ENCODE data around the gene VSIG2.

- no peak for TF ChIP-seq CTCF (IDR thresholded peaks at IDR 0.05; ENCODE audit: insufficient read depth, low read length)
- TF ChIP-seq, protein P1, sequence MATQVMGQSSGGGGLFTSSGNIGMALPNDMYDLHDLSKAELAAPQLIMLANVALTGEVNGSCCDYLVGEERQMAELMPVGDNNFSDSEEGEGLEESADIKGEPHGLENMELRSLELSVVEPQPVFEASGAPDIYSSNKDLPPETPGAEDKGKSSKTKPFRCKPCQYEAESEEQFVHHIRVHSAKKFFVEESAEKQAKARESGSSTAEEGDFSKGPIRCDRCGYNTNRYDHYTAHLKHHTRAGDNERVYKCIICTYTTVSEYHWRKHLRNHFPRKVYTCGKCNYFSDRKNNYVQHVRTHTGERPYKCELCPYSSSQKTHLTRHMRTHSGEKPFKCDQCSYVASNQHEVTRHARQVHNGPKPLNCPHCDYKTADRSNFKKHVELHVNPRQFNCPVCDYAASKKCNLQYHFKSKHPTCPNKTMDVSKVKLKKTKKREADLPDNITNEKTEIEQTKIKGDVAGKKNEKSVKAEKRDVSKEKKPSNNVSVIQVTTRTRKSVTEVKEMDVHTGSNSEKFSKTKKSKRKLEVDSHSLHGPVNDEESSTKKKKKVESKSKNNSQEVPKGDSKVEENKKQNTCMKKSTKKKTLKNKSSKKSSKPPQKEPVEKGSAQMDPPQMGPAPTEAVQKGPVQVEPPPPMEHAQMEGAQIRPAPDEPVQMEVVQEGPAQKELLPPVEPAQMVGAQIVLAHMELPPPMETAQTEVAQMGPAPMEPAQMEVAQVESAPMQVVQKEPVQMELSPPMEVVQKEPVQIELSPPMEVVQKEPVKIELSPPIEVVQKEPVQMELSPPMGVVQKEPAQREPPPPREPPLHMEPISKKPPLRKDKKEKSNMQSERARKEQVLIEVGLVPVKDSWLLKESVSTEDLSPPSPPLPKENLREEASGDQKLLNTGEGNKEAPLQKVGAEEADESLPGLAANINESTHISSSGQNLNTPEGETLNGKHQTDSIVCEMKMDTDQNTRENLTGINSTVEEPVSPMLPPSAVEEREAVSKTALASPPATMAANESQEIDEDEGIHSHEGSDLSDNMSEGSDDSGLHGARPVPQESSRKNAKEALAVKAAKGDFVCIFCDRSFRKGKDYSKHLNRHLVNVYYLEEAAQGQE (IDR thresholded peaks at IDR 0.05; ENCODE audit: insufficient replicate concordance, low read depth), result no peak
Measured at GRCh38 chr11:124728134-124728533, 23.9 kb downstream of the VSIG2 start.

Data from HL-60 (cell line).